ENCODE measurements around the gene LCN12.
"Not testable (repeated sequence)": the region's sequence is repeated elsewhere in the genome, so short reads cannot be mapped to it uniquely, and the experiment has no call there.

Gene LCN12

GRCh38 chr9:136991993-136992818 lies 40.1 kb downstream of the LCN12 start, which contains the start of gene PAXX:
PAXX (plus strand) TSS chr9:136992422; CDS start chr9:136992444, 22 bp downstream.
- DNase-seq: peak; percentile 95

DNA sequence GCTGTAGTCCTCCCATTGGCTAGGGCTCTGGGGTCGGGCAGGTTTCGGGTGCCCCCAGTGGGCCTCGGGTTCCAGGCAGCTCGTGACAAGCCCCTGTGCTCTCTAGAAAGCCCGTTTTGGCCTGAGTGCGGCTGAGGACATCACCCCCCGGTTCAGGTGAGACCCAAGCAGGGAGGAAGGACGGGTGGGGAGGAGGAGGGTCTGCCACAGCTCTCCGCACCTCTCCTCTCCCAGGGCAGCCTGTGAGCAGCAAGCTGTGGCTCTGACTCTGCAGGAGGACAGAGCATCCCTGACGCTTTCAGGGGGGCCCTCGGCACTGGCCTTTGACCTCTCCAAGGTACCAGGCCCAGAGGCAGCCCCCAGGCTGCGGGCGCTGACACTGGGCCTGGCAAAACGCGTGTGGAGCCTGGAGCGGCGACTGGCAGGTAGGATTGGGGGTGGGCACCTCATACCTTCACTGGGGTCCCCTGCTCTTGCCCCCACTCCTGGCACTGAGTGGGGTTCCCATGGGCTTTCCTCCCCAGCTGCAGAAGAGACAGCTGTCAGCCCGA lies 40.8 kb downstream of the LCN12 start:
- DNase-seq: no peak

DNA sequence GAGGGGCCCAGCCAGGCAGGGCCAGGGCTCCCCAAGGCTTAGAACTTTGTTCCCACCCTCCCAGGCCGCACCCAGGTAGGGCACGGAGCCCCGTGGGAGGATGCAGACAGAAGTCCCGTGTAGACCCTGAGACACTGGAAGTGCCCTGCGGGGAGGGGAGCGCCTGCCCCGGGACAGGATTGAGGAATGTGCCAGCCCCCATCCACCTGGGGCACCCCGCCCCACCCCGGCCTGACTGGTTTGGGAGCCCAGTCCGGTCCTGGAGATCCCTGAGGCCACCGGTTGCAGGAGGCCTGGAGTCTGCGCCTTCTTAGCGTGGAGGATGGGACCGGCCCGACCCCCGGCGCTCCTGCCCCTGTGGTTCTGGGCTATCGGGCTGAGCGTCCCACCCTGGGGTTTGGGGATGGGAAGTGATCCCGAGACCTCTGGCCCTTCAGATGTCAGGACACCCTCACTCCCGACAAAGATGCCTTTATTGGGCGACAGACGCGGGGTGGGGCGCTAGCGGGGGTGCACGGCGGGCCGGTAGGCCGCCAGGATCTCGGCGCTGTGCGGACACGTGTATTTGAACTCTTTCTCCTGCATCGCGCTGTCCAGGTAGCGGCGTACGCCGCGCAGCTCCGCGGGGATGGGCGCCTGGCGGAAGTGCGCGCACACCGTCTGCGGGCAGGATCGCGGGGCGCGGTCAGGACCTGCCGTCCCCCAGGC lies 42.3 kb downstream of the LCN12 start:
- DNase-seq: no peak

- no peak for DNase-seq
Measured at GRCh38 chr9:136994888-136995230, 42.8 kb downstream of the LCN12 start.

- no peak for DNase-seq
Measured at GRCh38 chr9:136995362-136995761, 43.3 kb downstream of the LCN12 start.

DNA sequence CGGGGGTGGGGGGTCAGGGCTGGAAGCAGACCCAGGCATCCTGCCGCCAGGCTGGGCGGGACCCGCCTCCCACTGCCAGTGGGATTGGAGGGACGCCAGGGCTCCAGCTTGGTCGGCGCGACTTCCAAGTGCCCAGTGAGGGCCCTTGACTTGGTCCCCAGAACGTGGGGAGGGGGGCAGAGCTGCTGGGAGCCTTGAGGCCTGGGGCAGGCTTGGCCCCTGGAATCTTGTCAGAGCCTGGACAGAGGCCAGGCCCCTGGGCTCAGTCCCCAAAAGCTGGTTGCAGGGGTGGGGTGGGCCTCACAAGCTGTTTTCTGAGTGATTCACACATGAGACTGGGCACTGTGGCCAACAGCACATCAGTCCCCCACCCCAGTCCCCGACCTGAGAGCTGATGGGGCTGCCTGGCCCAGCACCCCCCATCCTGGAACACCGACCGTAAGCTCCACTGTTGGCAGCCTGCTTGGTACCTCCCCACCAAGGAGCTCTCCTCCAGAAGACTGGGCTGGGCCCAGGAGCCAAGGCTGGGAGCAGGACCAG lies 43.8 kb downstream of the LCN12 start:
- no peak for DNase-seq

GRCh38 chr9:136996361-136997292 lies 44.6 kb downstream of the LCN12 start, which contains the start of gene CLIC3:
CLIC3 (minus strand) TSS chr9:136996568; CDS start chr9:136996543, 25 bp downstream.
- peak; percentile 33 for DNase-seq

- DNase-seq: no peak
Measured at GRCh38 chr9:136997371-136997770, 45.3 kb downstream of the LCN12 start.

- no peak for DNase-seq
Measured at GRCh38 chr9:136997830-136998234, 45.8 kb downstream of the LCN12 start.

DNA sequence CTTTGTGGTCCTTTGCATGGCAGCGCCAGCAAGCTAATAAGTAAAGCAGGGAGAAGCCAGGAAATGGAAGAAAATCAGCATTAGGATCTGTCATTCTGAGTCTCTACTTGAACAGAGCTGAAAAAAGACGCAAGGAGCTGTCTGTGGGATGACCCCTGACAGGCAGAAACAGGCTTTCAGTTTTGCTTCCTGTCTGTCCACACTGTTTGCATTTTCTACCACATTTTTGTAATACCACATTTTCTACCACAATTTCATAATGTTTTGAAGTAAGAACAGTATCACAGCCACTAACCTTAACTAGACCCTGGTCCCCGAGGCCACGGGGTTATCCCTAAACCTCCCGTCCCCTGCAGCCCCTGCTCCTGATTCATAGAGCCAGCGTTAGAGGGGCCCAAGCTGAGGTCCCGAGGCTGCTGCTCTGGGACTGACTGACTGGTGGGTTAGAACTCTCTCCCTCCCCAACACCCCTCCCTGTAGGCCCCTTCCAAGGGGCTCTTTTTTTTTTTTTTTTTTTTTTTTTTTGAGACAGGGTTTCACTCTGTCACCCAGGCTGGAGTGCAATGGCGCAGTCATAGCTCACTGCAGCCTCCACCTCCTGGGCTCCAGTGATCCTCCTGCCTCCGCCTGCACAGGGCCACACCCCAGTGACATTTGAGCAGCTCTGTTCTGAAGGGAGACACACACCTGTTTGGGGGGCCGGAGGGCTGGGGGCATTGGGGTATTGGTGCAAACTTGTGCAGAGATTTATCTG lies 48.3 kb downstream of the LCN12 start:
- DNase-seq: peak; percentile 33

DNA sequence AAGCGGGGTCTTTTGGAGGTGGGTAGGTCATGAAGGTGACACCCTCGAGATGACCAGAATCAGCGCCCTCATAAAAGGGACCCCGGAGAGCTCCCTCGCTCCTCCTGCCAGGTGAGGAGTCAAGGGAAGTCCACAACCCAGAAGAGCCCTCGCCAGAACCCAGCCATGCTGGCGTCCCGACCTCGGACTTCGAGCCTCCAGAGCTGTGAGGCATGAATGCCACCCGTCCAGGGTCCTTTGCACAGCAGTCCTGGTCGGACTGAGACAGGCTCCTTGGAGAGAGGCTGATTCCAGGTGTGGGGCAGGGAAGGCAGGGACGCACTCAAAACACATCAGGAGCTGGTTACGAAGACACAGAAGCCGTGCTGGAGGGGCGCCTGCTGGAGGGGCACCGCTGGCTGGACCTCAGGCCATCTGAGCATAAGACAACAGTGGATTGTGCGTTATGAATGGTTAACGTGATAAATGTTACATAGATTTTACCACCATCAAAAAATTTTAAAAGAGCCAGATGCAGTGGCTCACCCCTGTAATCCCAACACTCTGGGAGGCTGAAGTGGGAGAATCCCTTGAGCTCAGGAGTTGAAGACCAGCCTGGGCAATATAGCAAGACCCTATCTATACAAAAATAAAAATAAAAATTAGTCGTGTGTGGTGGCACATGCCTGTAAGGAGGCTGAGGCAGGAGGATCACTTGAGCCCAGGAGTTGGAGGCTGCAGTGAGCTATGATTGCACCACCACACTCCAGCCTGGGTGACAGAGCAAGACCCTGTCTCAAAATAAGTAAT lies 50.0 kb downstream of the LCN12 start:
- DNase-seq: no peak

GRCh38 chr9:137002646-137003041 lies 50.6 kb downstream of the LCN12 start:
- DNase-seq: no peak

GRCh38 chr9:137004285-137004684 lies 52.2 kb downstream of the LCN12 start:
- not testable (repeated sequence) for DNase-seq

Data from stimulated activated CD4-positive, alpha-beta T cell treated with anti-CD3 and anti-CD28 coated beads, Interleukin-4, amount 100 ng/mL, for 24 hours (primary cell).